HG02623 (cell line): ENCODE results near the gene BAZ2B.
"Not testable (repeated sequence)": the region's sequence is repeated elsewhere in the genome, so short reads cannot be mapped to it uniquely, and the experiment has no call there.

Experiments used
- ATAC-seq: cut with Tn5 transposase; IDR thresholded peaks from one replicate; pipeline ENCODE4 v1.9.1; 2021; ENCODE audit warnings: moderate library complexity; ENCODE audit not compliant: unreplicated experiment

Gene BAZ2B

GRCh38 chr2:159616286-159616701 lies at the start of gene BAZ2B:
Gene BAZ2B (minus strand): TSS chr2:159616548. CDS start chr2:159478719, 137,829 bp downstream.
- no peak for ATAC-seq

- no peak for ATAC-seq
These were observed 44.9 kb upstream of the BAZ2B start for GRCh38 chr2:159661286-159661685.

- no peak for ATAC-seq
These were observed 42.8 kb upstream of the BAZ2B start for GRCh38 chr2:159658881-159659873.

- ATAC-seq, result no peak
These were observed 37.6 kb upstream of the BAZ2B start for GRCh38 chr2:159653962-159654361.

DNA sequence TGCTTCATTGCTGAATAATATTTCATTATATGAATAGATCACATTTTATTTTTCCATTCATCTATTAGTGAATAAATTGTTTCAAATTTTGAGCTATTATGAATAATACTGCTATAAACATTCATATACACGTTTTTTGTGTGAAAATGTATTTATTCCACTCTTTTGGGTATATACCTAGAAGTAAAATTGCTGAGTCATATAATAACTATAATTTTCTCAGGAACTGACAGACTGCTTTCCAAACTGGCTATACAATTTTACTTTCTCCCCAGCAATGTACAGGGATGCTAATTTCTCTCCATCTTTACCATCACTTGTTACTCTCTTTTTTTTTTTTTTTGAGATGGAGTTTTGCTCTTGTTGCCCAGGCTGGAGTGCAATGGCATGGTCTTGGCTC lies 35.5 kb upstream of the BAZ2B start:
- no peak for ATAC-seq

- no peak for ATAC-seq
These were observed 34.2 kb upstream of the BAZ2B start for GRCh38 chr2:159650574-159650973.

DNA sequence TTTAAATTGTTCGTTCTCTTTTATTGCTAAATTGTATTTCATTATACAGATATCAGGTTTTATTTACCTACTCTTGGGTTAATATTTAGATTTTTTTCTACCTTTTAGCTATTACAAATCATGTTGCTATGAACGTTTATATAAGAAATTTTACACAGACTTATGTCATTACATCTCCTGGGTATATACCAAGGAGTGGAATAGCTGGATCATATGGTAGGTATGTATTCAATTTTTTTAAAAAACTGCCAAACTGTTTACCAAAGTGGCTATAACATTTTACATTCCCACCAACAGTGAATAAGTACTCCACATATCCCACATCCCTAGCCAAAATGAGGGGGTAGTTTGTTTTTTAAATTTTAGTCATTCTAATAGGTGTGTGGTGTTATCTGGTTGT lies 32.3 kb upstream of the BAZ2B start:
- no peak for ATAC-seq

DNA sequence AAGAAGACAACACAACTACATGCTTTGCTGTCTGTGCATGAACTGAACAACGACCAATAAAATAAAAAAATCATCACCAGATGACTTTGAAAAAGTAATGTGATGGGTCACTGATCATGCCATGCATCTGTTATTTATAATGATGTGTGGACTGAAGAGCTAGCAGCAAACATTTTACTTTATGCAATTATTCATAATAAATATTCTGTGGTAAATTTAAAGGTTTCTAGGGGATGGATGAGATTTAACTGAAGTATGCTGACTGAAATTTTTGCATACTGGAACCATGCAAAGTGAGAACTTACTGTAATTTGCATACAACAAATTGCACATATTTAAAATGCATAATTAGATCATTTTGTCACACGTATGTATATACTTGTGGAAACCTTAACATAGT lies 31.3 kb upstream of the BAZ2B start:
- ATAC-seq, result no peak

DNA sequence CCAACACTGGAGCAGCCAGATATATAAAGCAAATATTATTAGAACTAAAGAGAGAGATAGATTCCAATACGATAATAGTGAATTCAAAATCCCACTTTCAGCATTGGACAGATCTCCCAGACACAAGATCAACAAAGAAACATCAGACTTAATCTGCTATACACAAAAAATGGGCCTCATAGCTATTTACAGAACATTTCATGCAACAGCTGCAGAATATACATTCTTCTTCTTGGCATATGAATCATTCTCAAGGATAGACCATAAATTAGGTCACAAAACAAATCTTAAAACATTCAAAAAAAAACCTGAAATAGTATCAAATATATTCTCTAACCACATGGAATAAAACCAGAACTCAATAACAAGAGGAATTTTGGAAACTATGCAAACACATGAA lies 23.8 kb upstream of the BAZ2B start:
- no peak for ATAC-seq

DNA sequence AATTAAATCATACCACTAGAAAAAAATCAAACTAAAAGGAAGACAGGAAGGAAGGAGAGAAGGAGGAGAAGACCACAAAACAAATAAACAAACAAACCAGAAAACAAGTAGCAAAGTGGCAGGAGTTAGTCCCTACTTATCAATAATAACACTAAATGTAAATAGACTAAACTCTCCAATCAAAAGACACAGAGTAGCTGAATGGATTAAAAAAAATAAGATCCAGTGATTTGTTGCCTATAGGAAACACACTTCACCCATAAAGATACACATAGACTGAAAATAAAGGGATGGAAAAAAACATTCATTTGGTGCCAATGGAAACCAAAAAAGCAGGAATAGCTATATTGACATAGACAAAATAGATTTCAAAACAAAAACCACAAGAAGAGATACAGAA lies 23.4 kb upstream of the BAZ2B start:
- ATAC-seq, result no peak

- no peak for ATAC-seq
These were observed 22.7 kb upstream of the BAZ2B start for GRCh38 chr2:159639071-159639470.

GRCh38 chr2:159637988-159638501 lies 21.7 kb upstream of the BAZ2B start:
- ATAC-seq, result no peak

- no peak for ATAC-seq
These were observed 20.9 kb upstream of the BAZ2B start for GRCh38 chr2:159637240-159637639.

GRCh38 chr2:159635006-159635789 lies 18.9 kb upstream of the BAZ2B start:
- ATAC-seq, result no peak

DNA sequence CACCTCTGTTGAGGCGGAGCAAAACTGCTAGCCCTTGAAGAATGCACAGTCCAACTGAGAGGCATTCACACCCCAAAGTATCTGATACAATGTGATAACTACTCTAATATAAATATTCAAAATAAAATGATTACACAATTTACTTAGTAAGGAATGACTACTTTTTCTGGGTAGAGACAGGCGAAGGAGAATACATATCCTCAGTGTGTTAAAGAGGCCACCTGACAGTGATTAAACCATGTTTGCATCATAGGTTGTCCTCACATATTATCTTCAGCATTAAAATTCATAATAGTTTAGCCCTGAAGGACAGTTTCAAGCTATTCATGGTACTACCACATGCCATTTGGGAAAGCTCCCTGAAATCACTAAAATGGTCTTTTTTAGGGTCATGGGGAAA lies 16.9 kb upstream of the BAZ2B start:
- ATAC-seq, result no peak

DNA sequence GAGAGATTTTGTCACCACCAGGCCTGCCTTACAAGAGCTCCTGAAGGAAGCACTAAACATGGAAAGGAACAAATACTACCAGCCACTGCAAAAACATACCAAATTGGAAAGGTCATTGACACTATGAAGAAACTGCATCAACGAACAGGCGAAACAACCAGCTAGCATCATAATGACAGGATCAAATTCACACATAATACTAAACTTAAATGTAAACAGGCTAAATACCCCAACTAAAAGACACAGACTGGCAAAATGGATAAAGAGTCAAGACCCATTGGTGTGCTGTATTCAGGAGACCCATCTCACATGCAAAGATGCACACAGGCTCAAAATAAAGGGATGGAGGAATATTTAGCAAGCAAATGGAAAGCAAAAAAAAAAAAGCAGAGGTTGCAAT lies 9.3 kb upstream of the BAZ2B start:
- ATAC-seq, result not testable (repeated sequence)

DNA sequence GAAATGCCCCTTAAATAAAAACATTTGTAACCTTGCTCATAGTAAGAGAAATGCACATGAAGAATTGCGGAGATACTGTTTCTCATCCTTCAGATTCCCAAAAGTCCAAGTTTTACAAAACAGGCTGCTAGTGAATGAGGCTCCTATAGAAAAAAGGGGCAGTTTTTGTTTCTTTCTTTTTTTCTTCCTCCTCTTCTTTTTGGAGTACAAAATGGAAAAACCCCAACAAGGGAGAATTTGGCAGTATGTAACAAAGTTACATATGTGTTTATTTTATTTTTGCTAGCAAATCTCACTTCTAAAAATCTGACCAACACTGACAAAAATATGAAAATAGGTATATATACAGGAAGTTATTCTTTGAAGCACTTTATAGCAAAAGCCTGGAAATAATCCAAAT lies 7.1 kb upstream of the BAZ2B start:
- no peak for ATAC-seq

DNA sequence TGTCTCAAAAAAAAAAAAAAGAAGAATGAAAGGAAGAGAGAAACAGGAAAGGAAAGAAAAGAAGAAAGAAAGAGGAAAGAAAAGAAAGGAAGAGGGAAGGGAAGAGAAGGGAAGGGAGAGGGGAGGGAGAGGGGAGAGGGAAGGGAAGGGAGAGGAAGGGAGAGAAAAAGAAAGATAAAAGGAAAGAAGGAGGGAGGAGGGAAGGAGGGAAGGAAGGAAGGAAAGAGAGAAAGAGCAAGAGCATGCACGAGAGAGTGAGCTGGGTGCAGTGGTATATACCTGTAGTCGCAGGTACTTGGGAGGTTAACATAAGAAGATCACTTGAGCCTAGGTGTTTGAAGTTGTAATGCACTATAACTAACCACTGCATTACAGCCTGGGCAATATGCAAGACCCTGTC lies 6.6 kb upstream of the BAZ2B start:
- ATAC-seq, result no peak

DNA sequence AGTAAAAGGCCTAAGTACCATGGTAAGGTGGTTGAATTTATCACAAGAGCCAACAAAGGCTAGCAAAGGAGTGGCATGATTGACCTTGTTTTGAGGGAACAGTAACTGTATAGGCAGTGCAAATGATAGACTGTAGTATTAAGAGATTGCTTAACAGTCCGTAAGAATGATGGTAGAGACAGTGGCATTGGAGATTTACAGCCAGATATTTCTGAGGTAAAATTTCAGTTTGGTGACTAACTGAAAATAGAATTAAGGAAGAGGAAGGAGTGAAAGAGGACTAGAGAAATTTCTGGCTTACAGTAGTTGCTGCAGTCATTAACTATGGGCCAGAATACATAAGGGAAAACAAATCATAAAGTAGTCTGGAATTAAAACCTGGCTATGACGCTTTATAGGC lies 4.4 kb upstream of the BAZ2B start:
- no peak for ATAC-seq

- ATAC-seq, result no peak
These were observed 1.3 kb upstream of the BAZ2B start for GRCh38 chr2:159617646-159618045.

- ATAC-seq, result no peak
These were observed 752 bp upstream of the BAZ2B start for GRCh38 chr2:159617100-159617499.
